Liver (tissue), 9 donors: Measurements from ENCODE around the gene TMEM231. TPM values are rescaled to one million over a fixed set of nuclear protein-coding genes. Genes with fewer than 3 reads are reported as not detected.

ENCODE experiments used
- DNase-seq: peaks from one replicate; pipeline ENCODE4 v3.0.0-alpha.2; 2017; ENCODE audit warnings: low spot score
- H3K27ac ChIP-seq, 2 donors: one replicate each; pipeline ENCODE4 v1.7.0; 2013; ENCODE audit warnings: inconsistent platforms in 2 of 2, low read length in 2 of 2, control low read depth in 1 of 2, low read depth in 1 of 2, mild to moderate bottlenecking in 1 of 2
- H3K27me3 ChIP-seq, 4 donors: one replicate each; pipeline versions ENCODE4 v1.6.1 to v1.7.0; 2013; ENCODE audit warnings: low read length in 3 of 4, inconsistent platforms in 1 of 4, mild to moderate bottlenecking in 1 of 4, moderate library complexity in 1 of 4; ENCODE audit not compliant: control insufficient read depth in 4 of 4, insufficient read depth in 4 of 4
- H3K36me3 ChIP-seq, 4 donors: one replicate each; pipeline versions ENCODE4 v1.6.1 to v1.7.0; 2013; ENCODE audit warnings: low read length in 3 of 4, mild to moderate bottlenecking in 3 of 4, low read depth in 1 of 4, moderate library complexity in 1 of 4; ENCODE audit not compliant: control insufficient read depth in 4 of 4, insufficient read depth in 3 of 4
- H3K4me1 ChIP-seq, 4 donors: one replicate each; pipeline versions ENCODE4 v1.6.1 to v1.7.0; 2013; ENCODE audit warnings: low read length in 3 of 4, mild to moderate bottlenecking in 3 of 4, moderate library complexity in 1 of 4; ENCODE audit not compliant: control insufficient read depth in 4 of 4, insufficient read depth in 4 of 4
- H3K4me3 ChIP-seq, 3 donors: one replicate each; pipeline versions ENCODE4 v1.6.1 to v1.7.0; 2013; ENCODE audit warnings: low read length in 3 of 3, control low read depth in 1 of 3, low read depth in 1 of 3, mild to moderate bottlenecking in 1 of 3
- H3K9ac ChIP-seq, 2 donors: one replicate each; pipeline ENCODE4 v1.7.0; 2013; ENCODE audit warnings: low read length in 2 of 2, mild to moderate bottlenecking in 2 of 2, moderate library complexity in 2 of 2, control low read depth in 1 of 2, low read depth in 1 of 2
- H3K9me3 ChIP-seq, 4 donors: one replicate each; pipeline versions ENCODE4 v1.6.1 to v1.7.0; 2013; ENCODE audit warnings: low read length in 3 of 4; ENCODE audit not compliant: control insufficient read depth in 4 of 4
- ATF3 ChIP-seq: IDR thresholded peaks from 2 replicates; pipeline ENCODE4 v1.6.1; 2016; ENCODE audit warnings: antibody characterized with exemption
- CTCF ChIP-seq: fragments of 150-350 bp; IDR thresholded peaks from 2 replicates; pipeline ENCODE4 v1.5.1; 2017; ENCODE audit warnings: improper control_type of control experiment, low read depth, low read length; ENCODE audit not compliant: missing input control
- EGR1 ChIP-seq, 2 donors: IDR thresholded peaks; 2 replicates each; pipeline ENCODE4 v1.6.1; 2016 to 2018; ENCODE audit warnings: antibody characterized with exemption in 2 of 2, low read depth in 2 of 2
- FOXA1 ChIP-seq: IDR thresholded peaks from 2 replicates; pipeline ENCODE4 v1.6.1; 2016; ENCODE audit warnings: antibody characterized with exemption
- FOXA2 ChIP-seq: IDR thresholded peaks from 2 replicates; pipeline ENCODE4 v1.6.1; 2016; ENCODE audit warnings: antibody characterized with exemption
- GABPA ChIP-seq, 2 donors: IDR thresholded peaks in 1 of 2; conservative IDR thresholded peaks in 1 of 2; 2 replicates each; pipeline ENCODE4 v1.6.1; 2016; ENCODE audit warnings: antibody characterized with exemption in 2 of 2, mild to moderate bottlenecking in 1 of 2, moderate library complexity in 1 of 2
- HNF4A ChIP-seq, 2 donors: conservative IDR thresholded peaks; 2 replicates each; pipeline ENCODE4 v1.6.1; 2016; ENCODE audit warnings: antibody characterized with exemption in 2 of 2, mild to moderate bottlenecking in 2 of 2
- HNF4G ChIP-seq: IDR thresholded peaks from 2 replicates; pipeline ENCODE4 v1.6.1; 2016; ENCODE audit warnings: antibody characterized with exemption
- JUND ChIP-seq, 2 donors: IDR thresholded peaks; 2 replicates each; pipeline ENCODE4 v1.6.1; 2016; ENCODE audit warnings: antibody characterized with exemption in 2 of 2
- NR2F2 ChIP-seq: IDR thresholded peaks from 2 replicates; pipeline ENCODE4 v1.6.1; 2016; ENCODE audit warnings: antibody characterized with exemption
- REST ChIP-seq: IDR thresholded peaks from 2 replicates; pipeline ENCODE4 v1.6.1; 2016; ENCODE audit warnings: antibody characterized with exemption, mild to moderate bottlenecking
- RXRA ChIP-seq, 2 donors: IDR thresholded peaks; 2 replicates each; pipeline ENCODE4 v1.6.1; 2017 to 2018; ENCODE audit warnings: antibody characterized with exemption in 2 of 2, mild to moderate bottlenecking in 1 of 2
- SP1 ChIP-seq: IDR thresholded peaks from 2 replicates; pipeline ENCODE4 v1.6.1; 2018; ENCODE audit warnings: antibody characterized with exemption, mild to moderate bottlenecking
- TAF1 ChIP-seq: conservative IDR thresholded peaks from 2 replicates; pipeline ENCODE4 v1.6.1; 2016; ENCODE audit warnings: antibody characterized with exemption, mild to moderate bottlenecking
- YY1 ChIP-seq: IDR thresholded peaks from 2 replicates; pipeline ENCODE4 v1.6.1; 2016; ENCODE audit warnings: antibody characterized with exemption, mild to moderate bottlenecking
- ZBTB33 ChIP-seq: IDR thresholded peaks from 2 replicates; pipeline ENCODE4 v1.6.1; 2016; ENCODE audit warnings: antibody characterized with exemption
- WGBS: extraction: QIAGEN DNeasy Blood & Tissue Kit; methylation state at CpG from one replicate; pipeline ENCODE4 v1.1.7; 2013; 5-methylcytosine and 5-hydroxymethylcytosine counted together
- polyA plus RNA-seq, 2 donors: library from polyadenylated mRNA; stranded (reverse) in 1 of 2; unstranded in 1 of 2; fragments of 200-250 nt in 1 of 2; fragments of >200 nt in 1 of 2; fragmentation: Nextera tagmentation in 1 of 2; extraction: Ambion mirVana in 1 of 2; gene quantifications; one replicate each; pipeline versions ENCODE4 v1.2.1 to v1.2.3, GENCODE V29; 2013 to 2015
- total RNA-seq, 2 donors: library from RNA; depleted of rRNA; stranded (reverse); fragments of >200 nt; gene quantifications; one replicate each; pipeline ENCODE4 v1.2.3, GENCODE V29; 2014
- donor health status: healthy.
- donor health status: healthy.
- donor health status: healthy.
- donor health status: healthy.
- donor health status: healthy.

The TMEM231 gene
- total and polyA plus RNA-seq, 4 donors: 0.60 to 2.1 (median 2.0) TPM

GRCh38 chr16:75506107-75506506, 49.9 kb downstream of the TMEM231 start:
- no peak for DNase-seq
- Histone ChIP-seq H3K9ac (no peak overlapping the region), H3K27me3 (no peaks in the 10 kb centered on the region), H3K9me3 (no peaks in the 10 kb centered on the region), H3K36me3 (no peaks in the 10 kb centered on the region), H3K4me3 (no peak overlapping the region), H3K4me1 (peaks cover 0 to 1% (median 0%) of the 10 kb centered on the region in 4 donors), H3K27ac (no peak overlapping the region)
- WGBS: 83% methylated on average over 3 of the region's 3 CpGs
- no peak for TF ChIP-seq EGR1 (IDR thresholded peaks at IDR 0.05; ENCODE audit: low read depth in 2 of 2)
- no peak for TF ChIP-seq GABPA (IDR thresholded peaks at IDR 0.05 in 1 of 2, conservative IDR thresholded peaks at IDR 0.05 in 1 of 2)
- TF ChIP-seq FOXA1: no peak
- TF ChIP-seq ZBTB33: no peak
- TF ChIP-seq HNF4A (conservative IDR thresholded peaks at IDR 0.05): no peak
- TF ChIP-seq CTCF: no peak
- TF ChIP-seq RXRA (IDR thresholded peaks at IDR 0.05): no peak
- no peak for TF ChIP-seq ATF3
- TF ChIP-seq SP1: no peak
- TF ChIP-seq FOXA2: no peak

- Histone ChIP-seq H3K9me3 (no peaks in the 10 kb centered on the region), H3K9ac (no peak overlapping the region), H3K27ac (no peak overlapping the region), H3K27me3 (no peaks in the 10 kb centered on the region), H3K4me3 (no peak overlapping the region), H3K4me1 (peaks cover 0 to 1% (median 0%) of the 10 kb centered on the region in 4 donors), H3K36me3 (no peaks in the 10 kb centered on the region)
- WGBS: 96% methylated on average over 1 of the region's 1 CpG
- TF ChIP-seq FOXA2: no peak
- TF ChIP-seq GABPA (IDR thresholded peaks at IDR 0.05 in 1 of 2, conservative IDR thresholded peaks at IDR 0.05 in 1 of 2): no peak
- TF ChIP-seq NR2F2: no peak
- TF ChIP-seq TAF1: no peak
- no peak for TF ChIP-seq HNF4A (conservative IDR thresholded peaks at IDR 0.05)
- TF ChIP-seq ATF3: no peak
- no peak for TF ChIP-seq HNF4G
- TF ChIP-seq YY1: no peak
- no peak for TF ChIP-seq REST
- TF ChIP-seq SP1: no peak
- TF ChIP-seq JUND (IDR thresholded peaks at IDR 0.05): no peak
- no peak for TF ChIP-seq CTCF
- TF ChIP-seq ZBTB33: no peak
- no peak for TF ChIP-seq FOXA1
- TF ChIP-seq EGR1 (IDR thresholded peaks at IDR 0.05; ENCODE audit: low read depth in 2 of 2): no peak
- peak; percentile 44 for DNase-seq
Measured at GRCh38 chr16:75503801-75504200, 52.3 kb downstream of the TMEM231 start.
